ENCODE results near the gene STPG1. TPM values are rescaled to one million over a fixed set of nuclear protein-coding genes. Genes with fewer than 3 reads are reported as not detected.

The STPG1 gene
- total and polyA plus RNA-seq, 9 of the 15 experiments (the other 6 are each of a cell fraction or from before 2014, with no cell fraction given): 5.0 to 11.9 (median 8.3) TPM

GRCh38 chr1:24390924-24391782, 22.4 kb downstream of the STPG1 start (continued):
- TF ChIP-seq RERE (CRISPR knock-in tag; IDR thresholded peaks at IDR 0.05; ENCODE audit: borderline replicate concordance) (no peak), SMC3 (conservative IDR thresholded peaks at IDR 0.05; ENCODE audit: insufficient read depth, low read depth, low read length) (peak; percentile 96), MTA2 (IDR thresholded peaks at IDR 0.05; ENCODE audit: low read depth) (no peak), GATA2 (CRISPR knock-in tag; IDR thresholded peaks at IDR 0.05) (no peak), ZNF57 (CRISPR knock-in tag; IDR thresholded peaks at IDR 0.05) (no peak), MAFF (IDR thresholded peaks at IDR 0.05; ENCODE audit: low read length) (no peak)
